IMR-90 (cell line): ENCODE data around the gene RPS6KA4. TPM values are rescaled to one million over a fixed set of nuclear protein-coding genes. Genes with fewer than 3 reads are reported as not detected.

Source experiments
- ATAC-seq: fragments of 200-7000 bp; cut with Tn5 transposase; 2 replicates; pipeline ENCODE4 v1.9.1; 2020; ENCODE audit warnings: low read depth, mild to moderate bottlenecking, moderate library complexity
- BruUV-seq: library from RNA; stranded (reverse); fragments of 400-500 nt; replicated peaks from 2 replicates; lab custom pipeline; 2021; lab: Mats Ljungman, UMichigan
- CTCF ChIA-PET: fragments of 300-600 bp; formaldehyde crosslinking; extraction: SDS; loops from one replicate; lab custom pipeline; 2021; ENCODE audit warnings: antibody characterized with exemption; lab: Yijun Ruan, JAX
- POLR2A ChIA-PET: fragments of 300-600 bp; sonication (Branson Sonifier 250); formaldehyde crosslinking; loops from one replicate; lab custom pipeline; 2022; ENCODE audit warnings: antibody characterized with exemption; ENCODE audit not compliant: unreplicated experiment; lab: Charles Lee
- DNase-seq: peaks from one replicate; pipeline ENCODE4 v3.0.0; 2013
- H2AFZ ChIP-seq: replicated peaks from 2 replicates; pipeline ENCODE3; 2013; ENCODE audit warnings: low read length, mild to moderate bottlenecking; ENCODE audit not compliant: poor library complexity
- H2AK5ac ChIP-seq: 2 replicates; pipeline ENCODE4 v1.6.1; 2013; ENCODE audit warnings: low read depth, low read length, inconsistent platforms
- H2AK9ac ChIP-seq: replicated peaks from 2 replicates; pipeline ENCODE3; 2013; ENCODE audit warnings: mild to moderate bottlenecking, low read depth, low read length, moderate library complexity; ENCODE audit not compliant: poor library complexity
- H2BK120ac ChIP-seq: 2 replicates; pipeline ENCODE4 v1.6.1; 2013; ENCODE audit warnings: low read depth, low read length, inconsistent platforms
- H2BK15ac ChIP-seq: 3 replicates; pipeline ENCODE4 v1.6.1; 2013; ENCODE audit warnings: low read depth, low read length, inconsistent platforms
- H2BK20ac ChIP-seq: 2 replicates; pipeline ENCODE4 v1.6.1; 2013; ENCODE audit warnings: low read depth, mild to moderate bottlenecking, inconsistent platforms, low read length, moderate library complexity
- H2BK5ac ChIP-seq: 2 replicates; pipeline ENCODE4 v1.6.1; 2013; ENCODE audit warnings: mild to moderate bottlenecking, low read depth, low read length, inconsistent platforms; ENCODE audit not compliant: poor library complexity, severe bottlenecking
- H3K14ac ChIP-seq: replicated peaks from 2 replicates; pipeline ENCODE4 v1.6.1; 2013; ENCODE audit warnings: low read depth, low read length, inconsistent platforms
- H3K18ac ChIP-seq: 2 replicates; pipeline ENCODE4 v1.6.1; 2013; ENCODE audit warnings: low read depth, low read length, control low read depth
- H3K23ac ChIP-seq: 2 replicates; pipeline ENCODE4 v1.6.1; 2013; ENCODE audit warnings: low read depth, low read length, inconsistent platforms
- H3K27ac ChIP-seq: 2 replicates; pipeline ENCODE4 v1.5.1; 2013; ENCODE audit warnings: mild to moderate bottlenecking, control low read depth, low read length; ENCODE audit not compliant: insufficient read depth
- H3K27me3 ChIP-seq: 2 replicates; pipeline ENCODE4 v1.6.1; 2013; ENCODE audit warnings: low read length; ENCODE audit not compliant: control insufficient read depth, insufficient read depth
- H3K36me3 ChIP-seq: 2 replicates; pipeline ENCODE4 v1.6.1; 2013; ENCODE audit warnings: low read length, mixed read lengths; ENCODE audit not compliant: control insufficient read depth, insufficient read depth
- H3K4ac ChIP-seq: 2 replicates; pipeline ENCODE4 v1.6.1; 2013; ENCODE audit warnings: low read depth, low read length, inconsistent platforms
- H3K4me1 ChIP-seq: 2 replicates; pipeline ENCODE4 v1.6.1; 2013; ENCODE audit warnings: low read length, mixed read lengths; ENCODE audit not compliant: control insufficient read depth, insufficient read depth
- H3K4me2 ChIP-seq: 2 replicates; pipeline ENCODE4 v1.6.1; 2013; ENCODE audit warnings: low read depth, mild to moderate bottlenecking, control low read depth, low read length, moderate library complexity
- H3K4me3 ChIP-seq: 2 replicates; pipeline ENCODE4 v1.5.1; 2013; ENCODE audit warnings: low read depth, mild to moderate bottlenecking, control low read depth, low read length, moderate library complexity; ENCODE audit not compliant: insufficient read depth
- H3K56ac ChIP-seq: 2 replicates; pipeline ENCODE4 v1.6.1; 2013; ENCODE audit warnings: low read length, inconsistent platforms; ENCODE audit not compliant: insufficient read depth; ENCODE audit errors: extremely low read depth
- H3K79me1 ChIP-seq, 2 experiments: 2 replicates each; pipeline ENCODE4 v1.6.1; 2013; ENCODE audit warnings: low read length in 2 of 2, inconsistent platforms in 1 of 2, low read depth in 1 of 2
- H3K9ac ChIP-seq: 2 replicates; pipeline ENCODE4 v1.6.1; 2013; ENCODE audit warnings: low read depth, low read length, control low read depth
- H3K9me1 ChIP-seq: 2 replicates; pipeline ENCODE4 v1.6.1; 2013; ENCODE audit warnings: low read length, inconsistent platforms; ENCODE audit not compliant: insufficient read depth
- H3K9me3 ChIP-seq: 2 replicates; pipeline ENCODE4 v1.6.1; 2013; ENCODE audit warnings: low read length; ENCODE audit not compliant: control insufficient read depth, insufficient read depth
- H4K20me1 ChIP-seq: 2 replicates; pipeline ENCODE4 v1.6.1; 2013; ENCODE audit warnings: low read length, inconsistent platforms; ENCODE audit not compliant: insufficient read depth
- H4K5ac ChIP-seq: 2 replicates; pipeline ENCODE4 v1.6.1; 2013; ENCODE audit warnings: mild to moderate bottlenecking, low read depth, low read length, control low read depth
- H4K8ac ChIP-seq, 2 experiments: 2 replicates each; pipeline ENCODE4 v1.6.1; 2013; ENCODE audit warnings: low read depth in 2 of 2, low read length in 2 of 2, control low read depth in 1 of 2, inconsistent platforms in 1 of 2
- H4K91ac ChIP-seq: 2 replicates; pipeline ENCODE4 v1.6.1; 2013; ENCODE audit warnings: low read depth, low read length, inconsistent platforms; ENCODE audit not compliant: insufficient read depth
- BHLHE40 ChIP-seq: fragments of 150-350 bp; IDR thresholded peaks from 2 replicates; pipeline ENCODE4 v1.6.1; 2016; ENCODE audit warnings: mild to moderate bottlenecking, low read depth, low read length
- CEBPB ChIP-seq: IDR thresholded peaks from 2 replicates; pipeline ENCODE4 v1.6.1; 2012; ENCODE audit warnings: low read depth, low read length, improper control_type of control experiment
- CHD1 ChIP-seq: IDR thresholded peaks from 2 replicates; pipeline ENCODE4 v1.6.1; 2012; ENCODE audit warnings: low read depth, low read length, improper control_type of control experiment
- MAFK ChIP-seq: IDR thresholded peaks from 2 replicates; pipeline ENCODE4 v1.6.1; 2012; ENCODE audit warnings: low read depth, low read length, improper control_type of control experiment
- MAZ ChIP-seq: IDR thresholded peaks from 2 replicates; pipeline ENCODE4 v1.6.1; 2012; ENCODE audit warnings: low read depth, mild to moderate bottlenecking, low read length, improper control_type of control experiment, moderate library complexity, borderline replicate concordance
- MXI1 ChIP-seq: IDR thresholded peaks from 2 replicates; pipeline ENCODE4 v1.6.1; 2012; ENCODE audit warnings: low read depth, mild to moderate bottlenecking, low read length, moderate library complexity, borderline replicate concordance
- NFE2L2 ChIP-seq: fragments of 150-350 bp; IDR thresholded peaks from 2 replicates; pipeline ENCODE4 v1.6.1; 2016; ENCODE audit warnings: low read depth, mild to moderate bottlenecking, low read length
- POLR2A ChIP-seq: IDR thresholded peaks from 2 replicates; pipeline ENCODE4 v1.6.1; 2012; ENCODE audit warnings: mild to moderate bottlenecking, low read depth, low read length
- RAD21 ChIP-seq: IDR thresholded peaks from 2 replicates; pipeline ENCODE4 v1.6.1; 2012; ENCODE audit warnings: low read length, improper control_type of control experiment
- RCOR1 ChIP-seq: IDR thresholded peaks from 2 replicates; pipeline ENCODE4 v1.6.1; 2012; ENCODE audit warnings: mild to moderate bottlenecking, low read length, improper control_type of control experiment; ENCODE audit not compliant: insufficient replicate concordance
- RFX5 ChIP-seq: IDR thresholded peaks from 2 replicates; pipeline ENCODE4 v1.8.0; 2012; ENCODE audit warnings: low read depth, mild to moderate bottlenecking, low read length, moderate library complexity
- USF2 ChIP-seq: fragments of 150-350 bp; IDR thresholded peaks from 2 replicates; pipeline ENCODE4 v1.6.1; 2017; ENCODE audit warnings: mild to moderate bottlenecking, antibody characterized with exemption, low read length, low read depth
- WGBS, 2 experiments: methylation state at CpG; one replicate each; pipeline versions ENCODE4 v1.1.5 to v1.1.7; 2013; ENCODE audit warnings: missing lambda C conversion rate in 2 of 2; ENCODE audit not compliant: insufficient read length in 1 of 2; ENCODE audit errors: extremely low coverage in 2 of 2; 5-methylcytosine and 5-hydroxymethylcytosine counted together
- dilution Hi-C: fragments of 300-500 bp; cut with HindIII; formaldehyde crosslinking; loops from one replicate; pipeline ENCODE4 v1.14.3; 2018; ENCODE audit warnings: low sequenced_read_pairs; ENCODE audit not compliant: unreplicated experiment
- in situ Hi-C: fragments of 300-500 bp; cut with MboI; formaldehyde crosslinking; loops from 3 replicates; pipeline ENCODE4 v1.14.3; 2019; ENCODE audit warnings: low sequenced_read_pairs, inconsistent platforms, mixed read lengths
- intact Hi-C: fragments of 100-400 bp; cut with micrococcal nuclease; formaldehyde crosslinking; loops from 2 replicates; pipeline ENCODE4 v1.10.0; 2022
- polyA plus RNA-seq, 3 experiments: library from polyadenylated mRNA; depleted of rRNA; stranded (reverse); fragments of >200 nt; gene quantifications; 2 replicates each; pipeline ENCODE4 v1.2.3, GENCODE V29; 2012; ENCODE audit warnings: low replicate concordance in 1 of 3
- total RNA-seq: library from RNA; depleted of rRNA; stranded (reverse); fragments of >200 nt; gene quantifications from 2 replicates; pipeline ENCODE4 v1.2.3, GENCODE V29; 2012

RPS6KA4 gene
- total and polyA plus RNA-seq, 2 of the 4 experiments (the other 2 are of a cell fraction) = 38.8 to 52.9 TPM

- TF ChIP-seq USF2 = no peak
These were observed 5.8 kb upstream of the RPS6KA4 start (continued) for GRCh38 chr11:64352995-64353714.

GRCh38 chr11:64353715-64354506 is 5.1 kb upstream of the RPS6KA4 start:
- Histone ChIP-seq H2BK120ac (no peak overlapping the region), H3K23ac (no peak overlapping the region), H3K27ac (no peak overlapping the region), H2BK20ac (no peak overlapping the region), H3K4ac (no peak overlapping the region), H3K36me3 (no peaks in the 10 kb centered on the region), H2AK9ac (peak overlapping the region; percentile 26), H4K91ac (no peak overlapping the region), H3K56ac (no peak overlapping the region), H2AK5ac (no peak overlapping the region), H3K9me3 (no peaks in the 10 kb centered on the region), H3K9ac (no peak overlapping the region), H3K79me1 (peaks cover 0 to 18% of the 10 kb centered on the region in 2 experiments; a peak in 3 of 4 replicates), H3K4me2 (no peak overlapping the region), H4K8ac (no peak overlapping the region), H3K4me3 (no peak overlapping the region), H3K4me1 (peaks cover 20% of the 10 kb centered on the region), H2BK15ac (no peak overlapping the region), H4K20me1 (no peaks in the 10 kb centered on the region), H3K27me3 (no peaks in the 10 kb centered on the region), H3K18ac (no peak overlapping the region), H2AFZ (no peak overlapping the region), H4K5ac (no peak overlapping the region), H2BK5ac (no peak overlapping the region), H3K9me1 (peaks cover 10% of the 10 kb centered on the region; the same call in 1 of the 2 replicates), H3K14ac (no peak overlapping the region)
- in situ Hi-C loops = no loop called here
- ChIA-PET POLR2A (no interaction called here), CTCF (interaction anchor here (0.6 to 2.8 kb wide), 3 partner anchors 22 to 53 kb away, joined by 3 to 27 read pairs (median 17); partner anchors contain the start of genes CATSPERZ, PRDX5 and TRMT112)
- intact Hi-C loops = no loop called here
- no peak for DNase-seq
- dilution Hi-C loops = no loop called here
- no TSS peak for BruUV-seq
- WGBS, 2 experiments = 100% methylated on average over 1 of the region's 20 CpGs; no CpG with 5 or more reads in 1 of the 2 experiments
- no peak for ATAC-seq
- no peak for TF ChIP-seq RAD21
- TF ChIP-seq NFE2L2 = no peak
- TF ChIP-seq RCOR1 = no peak
- no peak for TF ChIP-seq MAFK
- TF ChIP-seq RFX5 = no peak
- no peak for TF ChIP-seq MXI1
- TF ChIP-seq CHD1 = no peak
- TF ChIP-seq USF2 = no peak
- TF ChIP-seq CEBPB = no peak
- TF ChIP-seq BHLHE40 = no peak
- no peak for TF ChIP-seq MAZ
- TF ChIP-seq POLR2A = no peak
